ES-I3 (cell line): ENCODE results near the gene RANGAP1.
A peak's percentile ranks its signal among the peaks of the same experiment; 100 is the strongest.

Source experiments
- H3K36me3 ChIP-seq: 2 replicates; pipeline ENCODE4 v1.6.1; 2013; ENCODE audit warnings: mild to moderate bottlenecking, low read length, control low read depth, moderate library complexity; ENCODE audit not compliant: insufficient read depth
- H3K4me1 ChIP-seq: 2 replicates; pipeline ENCODE4 v1.6.1; 2013; ENCODE audit warnings: mild to moderate bottlenecking, control low read depth, low read length; ENCODE audit not compliant: insufficient read depth
- H3K9ac ChIP-seq: 2 replicates; pipeline ENCODE4 v1.6.1; 2013; ENCODE audit warnings: low read depth, mild to moderate bottlenecking, low read length, moderate library complexity
- H3K9me3 ChIP-seq: 2 replicates; pipeline ENCODE4 v1.6.1; 2013; ENCODE audit warnings: mild to moderate bottlenecking, low read length, moderate library complexity; ENCODE audit not compliant: control insufficient read depth, insufficient read depth

The RANGAP1 gene

GRCh38 chr22:41288245-41288946 is 2.4 kb upstream of the RANGAP1 start:
- Histone ChIP-seq H3K9me3 (0 out of 2 replicates have a peak, but pooled peaks cover 2% of the 10 kb centered on the region), H3K9ac (peak overlapping the region; percentile 50), H3K4me1 (peaks cover 25% of the 10 kb centered on the region), H3K36me3 (peaks cover 10% of the 10 kb centered on the region)

DNA sequence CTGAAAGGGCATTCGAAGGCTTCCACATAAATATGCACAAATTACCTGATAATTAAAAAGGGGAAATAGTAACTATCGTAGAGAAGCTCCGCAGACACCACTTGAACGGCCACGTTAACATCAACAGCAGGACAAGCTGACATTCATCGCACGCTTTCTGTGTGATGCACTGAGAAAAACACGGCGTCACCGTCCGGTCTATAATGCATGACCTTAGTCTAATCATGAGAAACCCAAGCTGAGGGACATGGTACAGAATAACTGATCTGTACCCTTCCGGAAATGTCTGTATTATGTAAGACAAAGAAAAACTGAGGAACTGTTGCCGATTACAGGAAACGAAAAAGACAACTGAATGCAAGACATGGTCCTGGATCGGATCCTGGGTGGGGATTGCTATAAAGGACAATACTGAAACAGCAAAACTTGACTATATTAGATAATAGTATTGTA is 678 bp upstream of the RANGAP1 start:
- peaks cover 16% of the 10 kb centered on the region for H3K36me3 ChIP-seq
- peaks cover 25% of the 10 kb centered on the region for H3K4me1 ChIP-seq
- no peaks in the 10 kb centered on the region for H3K9me3 ChIP-seq
- peak overlapping the region; percentile 67; the same call in 1 of the 2 replicates for H3K9ac ChIP-seq

- H3K4me1 ChIP-seq, result peaks cover 19% of the 10 kb centered on the region
- no peaks in the 10 kb centered on the region for H3K9me3 ChIP-seq
- H3K9ac ChIP-seq, result peak overlapping the region; percentile 81
- peaks cover 28% of the 10 kb centered on the region for H3K36me3 ChIP-seq
Observed at GRCh38 chr22:41285441-41285819, 557 bp downstream of the RANGAP1 start.

DNA sequence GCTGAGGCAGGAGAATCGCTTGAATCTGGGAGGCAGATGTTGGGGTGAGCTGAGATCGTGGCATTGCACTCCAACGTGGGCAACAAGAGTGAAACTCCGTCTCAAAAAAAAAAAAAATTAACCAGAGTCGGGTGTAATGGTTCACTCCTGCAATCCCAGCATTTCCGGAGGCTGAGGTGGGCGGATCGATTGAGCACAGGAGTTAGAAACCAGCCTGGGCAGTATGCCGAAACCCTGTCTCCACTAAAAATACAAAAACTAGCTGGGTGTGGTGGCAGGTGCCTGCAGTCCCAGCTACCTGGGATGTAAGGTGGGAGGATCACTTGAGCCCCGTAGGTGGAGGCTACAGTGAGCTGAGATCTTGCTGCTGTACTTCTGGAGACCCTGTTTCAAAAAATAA is 1.5 kb downstream of the RANGAP1 start:
- H3K4me1 ChIP-seq, result peaks cover 12% of the 10 kb centered on the region
- H3K9me3 ChIP-seq, result no peaks in the 10 kb centered on the region
- peaks cover 36% of the 10 kb centered on the region for H3K36me3 ChIP-seq
- H3K9ac ChIP-seq, result 0 out of 2 replicates have a peak overlapping the region, but pooled peaks have one; percentile 81

GRCh38 chr22:41280854-41281253 is 5.1 kb downstream of the RANGAP1 start:
- peaks cover 58% of the 10 kb centered on the region for H3K36me3 ChIP-seq
- H3K9ac ChIP-seq, result no peak overlapping the region
- no peaks in the 10 kb centered on the region; the same call in 1 of the 2 replicates for H3K9me3 ChIP-seq
- H3K4me1 ChIP-seq, result peaks cover 3% of the 10 kb centered on the region; the same call in 1 of the 2 replicates

DNA sequence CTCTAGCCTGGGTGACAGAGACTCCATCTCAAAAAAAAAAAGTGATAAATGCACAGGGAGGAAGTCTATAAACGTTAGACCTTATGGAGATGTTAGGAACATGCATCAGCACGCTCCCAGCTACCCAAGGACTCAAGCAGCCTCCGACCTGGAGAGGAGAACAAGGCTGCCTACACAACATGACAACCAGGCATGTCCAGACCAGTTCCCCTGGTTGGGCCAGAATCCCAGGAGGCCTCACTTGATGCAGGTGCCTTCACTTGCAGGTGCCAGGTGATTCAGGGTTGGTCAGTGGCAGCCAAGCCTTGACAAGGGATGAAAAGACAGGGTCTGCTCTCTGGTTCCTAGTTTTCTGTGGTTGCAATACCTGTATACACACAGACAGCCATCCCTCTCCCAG is 5.9 kb downstream of the RANGAP1 start:
- Histone ChIP-seq H3K9me3 (no peaks in the 10 kb centered on the region; the same call in 1 of the 2 replicates), H3K36me3 (peaks cover 63% of the 10 kb centered on the region), H3K4me1 (peaks cover 3% of the 10 kb centered on the region; the same call in 1 of the 2 replicates), H3K9ac (no peak overlapping the region)

DNA sequence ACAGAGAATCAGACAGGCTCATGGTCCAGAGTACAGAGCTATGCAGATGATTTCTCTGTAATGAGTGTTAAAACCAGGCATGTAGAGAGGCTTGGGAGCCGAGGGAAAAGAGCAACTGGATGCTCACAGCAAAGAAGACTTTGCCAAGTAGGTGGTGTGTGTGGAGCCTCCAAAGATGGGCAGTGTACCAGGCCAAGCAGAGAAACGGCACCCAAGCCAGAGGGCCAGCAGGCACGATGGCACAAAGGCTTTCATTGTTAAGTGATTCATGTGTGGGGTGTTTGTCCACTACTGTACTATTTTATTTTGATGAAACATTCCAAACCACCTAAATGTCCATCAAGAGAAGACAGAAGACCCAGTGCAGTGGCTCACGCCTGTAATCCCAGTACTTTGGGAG is 11.1 kb downstream of the RANGAP1 start:
- H3K9me3 ChIP-seq, result no peaks in the 10 kb centered on the region; the same call in 1 of the 2 replicates
- no peak overlapping the region for H3K9ac ChIP-seq
- H3K36me3 ChIP-seq, result peaks cover 54% of the 10 kb centered on the region
- H3K4me1 ChIP-seq, result no peaks in the 10 kb centered on the region

- Histone ChIP-seq H3K9me3 (no peaks in the 10 kb centered on the region; the same call in 1 of the 2 replicates), H3K9ac (no peak overlapping the region), H3K4me1 (no peaks in the 10 kb centered on the region), H3K36me3 (peaks cover 45% of the 10 kb centered on the region)
Observed at GRCh38 chr22:41273128-41273527, 12.9 kb downstream of the RANGAP1 start.

DNA sequence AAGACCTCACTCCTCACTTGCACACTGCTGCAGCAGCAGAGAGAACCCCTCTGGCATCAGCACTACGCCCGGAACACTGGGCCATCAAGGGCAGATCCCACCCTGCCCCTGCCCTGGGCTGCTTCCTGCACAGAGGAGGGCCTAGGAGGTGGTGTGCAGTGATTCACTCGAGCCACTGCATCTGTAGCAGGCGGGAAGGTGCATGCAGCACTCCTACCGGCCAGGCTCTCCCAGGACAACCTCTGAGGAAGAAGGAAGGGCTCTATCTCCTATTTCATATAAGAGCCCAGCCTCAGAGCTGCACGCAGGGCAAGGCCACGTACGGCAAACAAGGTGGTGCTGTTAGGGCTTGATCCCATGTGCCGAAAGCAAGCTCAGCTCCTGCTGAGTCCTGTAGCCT is 14.2 kb downstream of the RANGAP1 start:
- Histone ChIP-seq H3K9me3 (no peaks in the 10 kb centered on the region), H3K4me1 (no peaks in the 10 kb centered on the region), H3K9ac (no peak overlapping the region), H3K36me3 (peaks cover 44% of the 10 kb centered on the region)

- Histone ChIP-seq H3K9ac (no peak overlapping the region), H3K36me3 (peaks cover 25% of the 10 kb centered on the region), H3K9me3 (no peaks in the 10 kb centered on the region), H3K4me1 (no peaks in the 10 kb centered on the region)
Observed at GRCh38 chr22:41267958-41268357, 18.0 kb downstream of the RANGAP1 start.

- Histone ChIP-seq H3K36me3 (peaks cover 42% of the 10 kb centered on the region), H3K9me3 (no peaks in the 10 kb centered on the region), H3K4me1 (no peaks in the 10 kb centered on the region), H3K9ac (no peak overlapping the region)
Observed at GRCh38 chr22:41264408-41264941, 21.5 kb downstream of the RANGAP1 start.

GRCh38 chr22:41263704-41264103 is 22.3 kb downstream of the RANGAP1 start:
- H3K9me3 ChIP-seq, result no peaks in the 10 kb centered on the region
- H3K9ac ChIP-seq, result no peak overlapping the region
- no peaks in the 10 kb centered on the region for H3K4me1 ChIP-seq
- H3K36me3 ChIP-seq, result peaks cover 47% of the 10 kb centered on the region

GRCh38 chr22:41262250-41262765 is 23.7 kb downstream of the RANGAP1 start:
- H3K4me1 ChIP-seq, result 0 out of 2 replicates have a peak, but pooled peaks cover under 1% of the 10 kb centered on the region
- H3K9me3 ChIP-seq, result no peaks in the 10 kb centered on the region
- peaks cover 52% of the 10 kb centered on the region for H3K36me3 ChIP-seq
- no peak overlapping the region for H3K9ac ChIP-seq

- Histone ChIP-seq H3K4me1 (peaks cover 3% of the 10 kb centered on the region; the same call in 1 of the 2 replicates), H3K9ac (no peak overlapping the region), H3K9me3 (no peaks in the 10 kb centered on the region), H3K36me3 (peaks cover 55% of the 10 kb centered on the region)
Observed at GRCh38 chr22:41261541-41262249, 24.3 kb downstream of the RANGAP1 start.
